ENCODE data around the gene SLA2.
"Not testable (repeated sequence)": the region's sequence is repeated elsewhere in the genome, so short reads cannot be mapped to it uniquely, and the experiment has no call there.

DNA sequence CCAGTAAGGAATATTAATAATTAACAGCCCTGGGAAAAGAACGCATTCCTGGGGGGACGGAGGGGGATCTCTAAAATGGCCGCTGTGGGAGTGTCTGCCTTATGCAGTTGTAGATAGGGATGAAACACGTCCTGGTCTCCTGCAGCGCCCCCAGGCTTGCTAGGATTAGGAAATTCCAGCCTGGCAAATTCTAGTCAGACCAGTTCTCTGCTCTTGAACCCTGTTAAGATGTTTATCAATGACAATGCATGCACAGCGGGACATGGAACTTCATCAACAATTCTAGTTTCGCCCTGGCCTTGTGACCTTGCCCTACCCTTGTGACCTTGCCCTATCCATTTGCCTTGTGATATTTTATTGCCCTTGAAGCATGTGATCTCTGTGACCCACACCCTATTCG lies 49.5 kb upstream of the SLA2 start:
- TF ChIP-seq RCOR1 (IDR thresholded peaks at IDR 0.05; ENCODE audit: low read depth, low read length); BHLHE40 (IDR thresholded peaks at IDR 0.05; ENCODE audit: low read depth, low read length); RFX5 (IDR thresholded peaks at IDR 0.05); EP300 (IDR thresholded peaks at IDR 0.05); NR3C1 (IDR thresholded peaks at IDR 0.05); POLR2A (IDR thresholded peaks at IDR 0.05; ENCODE audit: low read length); MAFK (IDR thresholded peaks at IDR 0.05; ENCODE audit: partially characterized antibody); JUNB (IDR thresholded peaks at IDR 0.05); MAZ (IDR thresholded peaks at IDR 0.05; ENCODE audit: borderline replicate concordance, low read depth, low read length); RNF2 (IDR thresholded peaks at IDR 0.05; ENCODE audit: borderline replicate concordance, low read depth): not testable (repeated sequence)
- TF ChIP-seq, protein P1, sequence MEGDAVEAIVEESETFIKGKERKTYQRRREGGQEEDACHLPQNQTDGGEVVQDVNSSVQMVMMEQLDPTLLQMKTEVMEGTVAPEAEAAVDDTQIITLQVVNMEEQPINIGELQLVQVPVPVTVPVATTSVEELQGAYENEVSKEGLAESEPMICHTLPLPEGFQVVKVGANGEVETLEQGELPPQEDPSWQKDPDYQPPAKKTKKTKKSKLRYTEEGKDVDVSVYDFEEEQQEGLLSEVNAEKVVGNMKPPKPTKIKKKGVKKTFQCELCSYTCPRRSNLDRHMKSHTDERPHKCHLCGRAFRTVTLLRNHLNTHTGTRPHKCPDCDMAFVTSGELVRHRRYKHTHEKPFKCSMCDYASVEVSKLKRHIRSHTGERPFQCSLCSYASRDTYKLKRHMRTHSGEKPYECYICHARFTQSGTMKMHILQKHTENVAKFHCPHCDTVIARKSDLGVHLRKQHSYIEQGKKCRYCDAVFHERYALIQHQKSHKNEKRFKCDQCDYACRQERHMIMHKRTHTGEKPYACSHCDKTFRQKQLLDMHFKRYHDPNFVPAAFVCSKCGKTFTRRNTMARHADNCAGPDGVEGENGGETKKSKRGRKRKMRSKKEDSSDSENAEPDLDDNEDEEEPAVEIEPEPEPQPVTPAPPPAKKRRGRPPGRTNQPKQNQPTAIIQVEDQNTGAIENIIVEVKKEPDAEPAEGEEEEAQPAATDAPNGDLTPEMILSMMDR (IDR thresholded peaks at IDR 0.05): not testable (repeated sequence)
- TF ChIP-seq, protein P2, sequence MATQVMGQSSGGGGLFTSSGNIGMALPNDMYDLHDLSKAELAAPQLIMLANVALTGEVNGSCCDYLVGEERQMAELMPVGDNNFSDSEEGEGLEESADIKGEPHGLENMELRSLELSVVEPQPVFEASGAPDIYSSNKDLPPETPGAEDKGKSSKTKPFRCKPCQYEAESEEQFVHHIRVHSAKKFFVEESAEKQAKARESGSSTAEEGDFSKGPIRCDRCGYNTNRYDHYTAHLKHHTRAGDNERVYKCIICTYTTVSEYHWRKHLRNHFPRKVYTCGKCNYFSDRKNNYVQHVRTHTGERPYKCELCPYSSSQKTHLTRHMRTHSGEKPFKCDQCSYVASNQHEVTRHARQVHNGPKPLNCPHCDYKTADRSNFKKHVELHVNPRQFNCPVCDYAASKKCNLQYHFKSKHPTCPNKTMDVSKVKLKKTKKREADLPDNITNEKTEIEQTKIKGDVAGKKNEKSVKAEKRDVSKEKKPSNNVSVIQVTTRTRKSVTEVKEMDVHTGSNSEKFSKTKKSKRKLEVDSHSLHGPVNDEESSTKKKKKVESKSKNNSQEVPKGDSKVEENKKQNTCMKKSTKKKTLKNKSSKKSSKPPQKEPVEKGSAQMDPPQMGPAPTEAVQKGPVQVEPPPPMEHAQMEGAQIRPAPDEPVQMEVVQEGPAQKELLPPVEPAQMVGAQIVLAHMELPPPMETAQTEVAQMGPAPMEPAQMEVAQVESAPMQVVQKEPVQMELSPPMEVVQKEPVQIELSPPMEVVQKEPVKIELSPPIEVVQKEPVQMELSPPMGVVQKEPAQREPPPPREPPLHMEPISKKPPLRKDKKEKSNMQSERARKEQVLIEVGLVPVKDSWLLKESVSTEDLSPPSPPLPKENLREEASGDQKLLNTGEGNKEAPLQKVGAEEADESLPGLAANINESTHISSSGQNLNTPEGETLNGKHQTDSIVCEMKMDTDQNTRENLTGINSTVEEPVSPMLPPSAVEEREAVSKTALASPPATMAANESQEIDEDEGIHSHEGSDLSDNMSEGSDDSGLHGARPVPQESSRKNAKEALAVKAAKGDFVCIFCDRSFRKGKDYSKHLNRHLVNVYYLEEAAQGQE (IDR thresholded peaks at IDR 0.05): not testable (repeated sequence)
- TF ChIP-seq, protein P3, sequence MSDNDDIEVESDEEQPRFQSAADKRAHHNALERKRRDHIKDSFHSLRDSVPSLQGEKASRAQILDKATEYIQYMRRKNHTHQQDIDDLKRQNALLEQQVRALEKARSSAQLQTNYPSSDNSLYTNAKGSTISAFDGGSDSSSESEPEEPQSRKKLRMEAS (IDR thresholded peaks at IDR 0.05): not testable (repeated sequence)
